Measurements from ENCODE around the gene NGFR.

The NGFR gene

GRCh38 chr17:49508061-49508865, 13.2 kb downstream of the NGFR start:
- H3K4me3 ChIP-seq (ENCODE audit: low read depth, low read length): no peak overlapping the region
- no peaks in the 10 kb centered on the region for H3K36me3 ChIP-seq (replicated peaks)
- in situ Hi-C loops (cut with HindIII; ENCODE audit: low pct_ligation_motif_present, low sequenced_read_pairs): no loop called here
- no peak for DNase-seq
- H3K27me3 ChIP-seq (replicated peaks): peaks cover 24% of the 10 kb centered on the region
- H3K27ac ChIP-seq: no peak overlapping the region
- TF ChIP-seq, protein P1, sequence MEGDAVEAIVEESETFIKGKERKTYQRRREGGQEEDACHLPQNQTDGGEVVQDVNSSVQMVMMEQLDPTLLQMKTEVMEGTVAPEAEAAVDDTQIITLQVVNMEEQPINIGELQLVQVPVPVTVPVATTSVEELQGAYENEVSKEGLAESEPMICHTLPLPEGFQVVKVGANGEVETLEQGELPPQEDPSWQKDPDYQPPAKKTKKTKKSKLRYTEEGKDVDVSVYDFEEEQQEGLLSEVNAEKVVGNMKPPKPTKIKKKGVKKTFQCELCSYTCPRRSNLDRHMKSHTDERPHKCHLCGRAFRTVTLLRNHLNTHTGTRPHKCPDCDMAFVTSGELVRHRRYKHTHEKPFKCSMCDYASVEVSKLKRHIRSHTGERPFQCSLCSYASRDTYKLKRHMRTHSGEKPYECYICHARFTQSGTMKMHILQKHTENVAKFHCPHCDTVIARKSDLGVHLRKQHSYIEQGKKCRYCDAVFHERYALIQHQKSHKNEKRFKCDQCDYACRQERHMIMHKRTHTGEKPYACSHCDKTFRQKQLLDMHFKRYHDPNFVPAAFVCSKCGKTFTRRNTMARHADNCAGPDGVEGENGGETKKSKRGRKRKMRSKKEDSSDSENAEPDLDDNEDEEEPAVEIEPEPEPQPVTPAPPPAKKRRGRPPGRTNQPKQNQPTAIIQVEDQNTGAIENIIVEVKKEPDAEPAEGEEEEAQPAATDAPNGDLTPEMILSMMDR (IDR thresholded peaks at IDR 0.05; ENCODE audit: low read depth, low read length, missing control alignments): no peak

DNA sequence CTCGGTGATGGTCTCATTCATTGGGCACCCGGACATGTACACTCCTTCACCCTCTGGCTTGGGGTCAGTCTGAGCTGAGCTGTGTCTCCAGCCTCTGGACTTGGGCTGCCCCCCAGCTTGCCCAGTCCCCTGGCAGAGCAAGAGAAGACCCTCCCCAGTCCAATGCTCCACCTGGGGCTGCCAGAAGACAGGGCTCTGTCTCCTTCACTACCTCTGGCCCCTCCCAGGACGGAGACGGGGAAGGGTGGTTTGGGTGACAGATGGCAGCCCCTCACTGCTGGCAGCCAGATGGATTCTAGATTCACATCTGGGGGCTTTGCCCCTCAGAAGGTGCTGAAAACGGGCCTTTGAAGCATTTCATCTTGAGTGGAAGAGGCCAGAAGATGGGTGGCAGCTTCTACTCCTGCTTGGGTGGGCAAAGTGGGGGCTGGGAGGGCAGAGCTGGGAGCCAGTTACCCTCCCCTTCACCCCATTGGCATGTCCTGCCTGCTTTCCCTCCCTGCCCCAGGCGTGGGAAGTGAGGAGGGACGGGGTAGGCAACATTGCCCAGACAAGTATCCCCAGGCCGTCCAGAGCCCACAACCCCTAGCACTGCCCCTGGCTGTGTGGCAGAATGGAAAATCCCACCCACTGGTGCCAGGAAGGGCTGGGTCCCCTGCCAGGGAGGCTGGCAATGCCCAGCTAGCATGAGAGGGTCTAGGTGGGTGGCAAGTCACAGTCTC, 13.9 kb downstream of the NGFR start:
- Histone ChIP-seq H3K27me3 (replicated peaks) (peaks cover 22% of the 10 kb centered on the region), H3K4me3 (ENCODE audit: low read depth, low read length) (no peak overlapping the region), H3K27ac (no peak overlapping the region), H3K36me3 (replicated peaks) (no peaks in the 10 kb centered on the region)
- TF ChIP-seq, protein P1 (IDR thresholded peaks at IDR 0.05; ENCODE audit: low read depth, low read length, missing control alignments): no peak
- in situ Hi-C loops (cut with HindIII; ENCODE audit: low pct_ligation_motif_present, low sequenced_read_pairs): no loop called here
- no peak for DNase-seq

GRCh38 chr17:49509588-49509917, 14.5 kb downstream of the NGFR start:
- Histone ChIP-seq H3K27me3 (replicated peaks) (peaks cover 20% of the 10 kb centered on the region), H3K4me3 (ENCODE audit: low read depth, low read length) (no peak overlapping the region), H3K27ac (no peak overlapping the region), H3K36me3 (replicated peaks) (no peaks in the 10 kb centered on the region)
- TF ChIP-seq, protein P1 (IDR thresholded peaks at IDR 0.05; ENCODE audit: low read depth, low read length, missing control alignments): no peak
- in situ Hi-C loops (cut with HindIII; ENCODE audit: low pct_ligation_motif_present, low sequenced_read_pairs): no loop called here
- no peak for DNase-seq

- H3K27ac ChIP-seq: no peak overlapping the region
- TF ChIP-seq, protein P1 (IDR thresholded peaks at IDR 0.05; ENCODE audit: low read depth, low read length, missing control alignments): no peak
- in situ Hi-C loops (cut with HindIII; ENCODE audit: low pct_ligation_motif_present, low sequenced_read_pairs): no loop called here
- DNase-seq: no peak
- H3K36me3 ChIP-seq (replicated peaks): no peaks in the 10 kb centered on the region
- no peak overlapping the region for H3K4me3 ChIP-seq (ENCODE audit: low read depth, low read length)
- H3K27me3 ChIP-seq (replicated peaks): peaks cover 16% of the 10 kb centered on the region
Observed at GRCh38 chr17:49510059-49510719, 15.1 kb downstream of the NGFR start.

GRCh38 chr17:49510720-49511110, 15.6 kb downstream of the NGFR start:
- Histone ChIP-seq H3K27me3 (replicated peaks) (peaks cover 12% of the 10 kb centered on the region), H3K27ac (no peak overlapping the region), H3K4me3 (ENCODE audit: low read depth, low read length) (no peak overlapping the region), H3K36me3 (replicated peaks) (no peaks in the 10 kb centered on the region)
- no peak for DNase-seq
- TF ChIP-seq, protein P1 (IDR thresholded peaks at IDR 0.05; ENCODE audit: low read depth, low read length, missing control alignments): no peak
- in situ Hi-C loops (cut with HindIII; ENCODE audit: low pct_ligation_motif_present, low sequenced_read_pairs): no loop called here

Data from brain microvascular endothelial cell (primary cell).